ENCODE results near the gene PRDM11. TPM values are rescaled to one million over a fixed set of nuclear protein-coding genes. Genes with fewer than 3 reads are reported as not detected.

Gene PRDM11
- total RNA-seq, 1 experiment from 2014 or later: 27.4 TPM

DNA sequence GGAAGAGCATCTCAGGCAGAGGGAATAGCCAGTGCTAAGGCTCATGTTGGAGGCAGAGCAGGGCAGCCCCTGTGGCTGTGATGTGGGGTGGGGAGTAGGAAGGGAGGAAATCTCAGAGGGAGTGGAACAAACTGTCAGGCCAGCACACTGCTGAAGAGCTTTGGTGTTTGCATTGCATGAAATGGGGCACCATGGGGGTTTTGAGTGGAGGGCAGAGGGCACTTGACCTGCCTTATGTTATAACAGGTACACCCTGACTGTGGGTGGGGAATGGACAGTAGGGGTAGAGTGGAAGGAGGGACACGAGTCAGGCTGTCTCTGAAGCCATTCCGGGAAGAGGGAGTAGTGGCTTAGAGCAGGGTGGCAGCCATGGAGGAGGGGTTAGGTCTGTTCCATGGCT is 24.0 kb downstream of the PRDM11 start:
- no peaks in the 10 kb centered on the region for H3K36me3 ChIP-seq (ENCODE audit: control insufficient read depth, insufficient read depth, low read length)
- no peak for DNase-seq (ENCODE audit: low read depth, low spot score)
- no peak for TF ChIP-seq POLR2AphosphoS5 (IDR thresholded peaks at IDR 0.05; ENCODE audit: low read depth, low read length)
- TF ChIP-seq, protein P1, sequence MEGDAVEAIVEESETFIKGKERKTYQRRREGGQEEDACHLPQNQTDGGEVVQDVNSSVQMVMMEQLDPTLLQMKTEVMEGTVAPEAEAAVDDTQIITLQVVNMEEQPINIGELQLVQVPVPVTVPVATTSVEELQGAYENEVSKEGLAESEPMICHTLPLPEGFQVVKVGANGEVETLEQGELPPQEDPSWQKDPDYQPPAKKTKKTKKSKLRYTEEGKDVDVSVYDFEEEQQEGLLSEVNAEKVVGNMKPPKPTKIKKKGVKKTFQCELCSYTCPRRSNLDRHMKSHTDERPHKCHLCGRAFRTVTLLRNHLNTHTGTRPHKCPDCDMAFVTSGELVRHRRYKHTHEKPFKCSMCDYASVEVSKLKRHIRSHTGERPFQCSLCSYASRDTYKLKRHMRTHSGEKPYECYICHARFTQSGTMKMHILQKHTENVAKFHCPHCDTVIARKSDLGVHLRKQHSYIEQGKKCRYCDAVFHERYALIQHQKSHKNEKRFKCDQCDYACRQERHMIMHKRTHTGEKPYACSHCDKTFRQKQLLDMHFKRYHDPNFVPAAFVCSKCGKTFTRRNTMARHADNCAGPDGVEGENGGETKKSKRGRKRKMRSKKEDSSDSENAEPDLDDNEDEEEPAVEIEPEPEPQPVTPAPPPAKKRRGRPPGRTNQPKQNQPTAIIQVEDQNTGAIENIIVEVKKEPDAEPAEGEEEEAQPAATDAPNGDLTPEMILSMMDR (IDR thresholded peaks at IDR 0.05): no peak
- no peak for TF ChIP-seq SIN3A (IDR thresholded peaks at IDR 0.05; ENCODE audit: borderline replicate concordance, insufficient read depth, low read depth, low read length)
- no peak for TF ChIP-seq TCF7L2 (IDR thresholded peaks at IDR 0.05; ENCODE audit: low read depth, low read length)
- TF ChIP-seq, protein P2, sequence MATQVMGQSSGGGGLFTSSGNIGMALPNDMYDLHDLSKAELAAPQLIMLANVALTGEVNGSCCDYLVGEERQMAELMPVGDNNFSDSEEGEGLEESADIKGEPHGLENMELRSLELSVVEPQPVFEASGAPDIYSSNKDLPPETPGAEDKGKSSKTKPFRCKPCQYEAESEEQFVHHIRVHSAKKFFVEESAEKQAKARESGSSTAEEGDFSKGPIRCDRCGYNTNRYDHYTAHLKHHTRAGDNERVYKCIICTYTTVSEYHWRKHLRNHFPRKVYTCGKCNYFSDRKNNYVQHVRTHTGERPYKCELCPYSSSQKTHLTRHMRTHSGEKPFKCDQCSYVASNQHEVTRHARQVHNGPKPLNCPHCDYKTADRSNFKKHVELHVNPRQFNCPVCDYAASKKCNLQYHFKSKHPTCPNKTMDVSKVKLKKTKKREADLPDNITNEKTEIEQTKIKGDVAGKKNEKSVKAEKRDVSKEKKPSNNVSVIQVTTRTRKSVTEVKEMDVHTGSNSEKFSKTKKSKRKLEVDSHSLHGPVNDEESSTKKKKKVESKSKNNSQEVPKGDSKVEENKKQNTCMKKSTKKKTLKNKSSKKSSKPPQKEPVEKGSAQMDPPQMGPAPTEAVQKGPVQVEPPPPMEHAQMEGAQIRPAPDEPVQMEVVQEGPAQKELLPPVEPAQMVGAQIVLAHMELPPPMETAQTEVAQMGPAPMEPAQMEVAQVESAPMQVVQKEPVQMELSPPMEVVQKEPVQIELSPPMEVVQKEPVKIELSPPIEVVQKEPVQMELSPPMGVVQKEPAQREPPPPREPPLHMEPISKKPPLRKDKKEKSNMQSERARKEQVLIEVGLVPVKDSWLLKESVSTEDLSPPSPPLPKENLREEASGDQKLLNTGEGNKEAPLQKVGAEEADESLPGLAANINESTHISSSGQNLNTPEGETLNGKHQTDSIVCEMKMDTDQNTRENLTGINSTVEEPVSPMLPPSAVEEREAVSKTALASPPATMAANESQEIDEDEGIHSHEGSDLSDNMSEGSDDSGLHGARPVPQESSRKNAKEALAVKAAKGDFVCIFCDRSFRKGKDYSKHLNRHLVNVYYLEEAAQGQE (IDR thresholded peaks at IDR 0.05; ENCODE audit: insufficient read depth in 1 of 2, low read depth in 2 of 2, low read length in 1 of 2): no peak
- H3K4me1 ChIP-seq (ENCODE audit: control insufficient read depth, insufficient read depth, low read length): no peaks in the 10 kb centered on the region
- in situ Hi-C loops (cut with HindIII; ENCODE audit: low pct_unique_long_range_greater_than_20kb, low sequenced_read_pairs): no loop called here
- H3K27ac ChIP-seq (ENCODE audit: low read length): no peak overlapping the region
- no peak for ATAC-seq
- H3K4me3 ChIP-seq (ENCODE audit: low read depth in 2 of 2, low read length in 2 of 2): no peak overlapping the region
- CTCF ChIA-PET: no interaction called here
- H3K27me3 ChIP-seq (ENCODE audit: control insufficient read depth, insufficient read depth, low read length): 0 out of 2 replicates have a peak, but pooled peaks cover 2% of the 10 kb centered on the region
- intact Hi-C loops (cut with micrococcal nuclease; ENCODE audit: unreplicated experiment): no loop called here
- POLR2A ChIA-PET: no interaction called here
- no TSS peak for BruUV-seq (replicated peaks)
- no peaks in the 10 kb centered on the region for H3K9me3 ChIP-seq (ENCODE audit: control insufficient read depth, insufficient read depth, low read depth, low read length)

DNA sequence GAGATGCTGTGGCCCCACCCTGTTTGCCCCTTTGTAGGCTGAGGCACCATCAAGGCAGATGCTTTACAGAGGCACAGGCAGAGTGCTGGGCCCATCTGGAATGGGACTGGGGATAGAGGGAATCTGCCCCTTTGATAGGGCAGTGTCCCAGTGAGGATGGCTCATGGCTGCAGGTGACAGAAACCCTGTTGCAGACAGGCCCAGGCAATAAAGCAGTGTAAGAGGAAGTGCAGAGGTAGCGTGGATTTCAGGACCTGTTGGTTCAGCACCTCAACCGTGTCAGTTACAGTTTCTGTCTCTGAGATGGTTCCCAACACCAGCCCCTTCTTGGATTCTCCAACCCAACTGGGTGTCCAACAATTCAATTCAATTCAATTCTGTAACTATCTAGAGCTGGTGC is 25.1 kb downstream of the PRDM11 start:
- intact Hi-C loops (cut with micrococcal nuclease; ENCODE audit: unreplicated experiment): no loop called here
- ChIA-PET CTCF (no interaction called here), POLR2A (interaction anchor here (0.6 kb wide), 1 partner anchor 122 kb away, joined by 4 read pairs; no protein-coding TSS in a partner anchor)
- Histone ChIP-seq H3K4me1 (ENCODE audit: control insufficient read depth, insufficient read depth, low read length) (no peaks in the 10 kb centered on the region), H3K4me3 (ENCODE audit: low read depth in 2 of 2, low read length in 2 of 2) (no peak overlapping the region), H3K36me3 (ENCODE audit: control insufficient read depth, insufficient read depth, low read length) (no peaks in the 10 kb centered on the region), H3K27ac (ENCODE audit: low read length) (no peak overlapping the region), H3K27me3 (ENCODE audit: control insufficient read depth, insufficient read depth, low read length) (0 out of 2 replicates have a peak, but pooled peaks cover 2% of the 10 kb centered on the region), H3K9me3 (ENCODE audit: control insufficient read depth, insufficient read depth, low read depth, low read length) (no peaks in the 10 kb centered on the region)
- DNase-seq (ENCODE audit: low read depth, low spot score) (no peak), ATAC-seq (no peak)
- no TSS peak for BruUV-seq (replicated peaks)
- TF ChIP-seq SIN3A (IDR thresholded peaks at IDR 0.05; ENCODE audit: borderline replicate concordance, insufficient read depth, low read depth, low read length) (no peak), POLR2AphosphoS5 (IDR thresholded peaks at IDR 0.05; ENCODE audit: low read depth, low read length) (no peak), TCF7L2 (IDR thresholded peaks at IDR 0.05; ENCODE audit: low read depth, low read length) (no peak)
- TF ChIP-seq, protein P2 (IDR thresholded peaks at IDR 0.05; ENCODE audit: insufficient read depth in 1 of 2, low read depth in 2 of 2, low read length in 1 of 2): no peak
- TF ChIP-seq, protein P1 (IDR thresholded peaks at IDR 0.05): no peak
- in situ Hi-C loops (cut with HindIII; ENCODE audit: low pct_unique_long_range_greater_than_20kb, low sequenced_read_pairs): no loop called here
